Measurements from ENCODE around the gene ZNF578.
"Not testable (repeated sequence)": the region's sequence is repeated elsewhere in the genome, so short reads cannot be mapped to it uniquely, and the experiment has no call there.

DNA sequence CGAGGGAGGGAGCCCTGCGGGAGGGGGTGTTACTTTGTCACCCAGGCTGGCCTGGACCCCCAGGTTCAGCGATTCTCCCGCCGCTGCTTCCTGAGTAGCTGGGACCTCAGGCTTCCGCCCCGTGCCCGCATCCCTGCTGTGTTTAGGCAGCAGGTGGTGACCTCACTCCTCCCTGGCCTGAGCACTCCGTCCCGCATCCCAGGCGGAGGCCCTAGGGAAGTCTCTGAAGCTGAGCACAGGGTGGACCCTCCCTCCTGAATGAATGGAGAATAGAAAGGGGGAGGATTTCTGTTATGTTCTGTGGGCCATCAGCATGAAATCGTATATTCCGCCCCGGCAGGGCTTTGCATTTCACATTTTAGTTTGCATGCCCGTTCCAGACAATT lies 82.0 kb downstream of the ZNF578 start:
- not testable (repeated sequence) for TF ChIP-seq EZH2 (IDR thresholded peaks at IDR 0.05; ENCODE audit: insufficient read depth, poor library complexity, severe bottlenecking); EZH2phosphoT487 (IDR thresholded peaks at IDR 0.05; ENCODE audit: insufficient read depth, low read depth)

Measured in GM23248 (cell line).